Osteocyte (in vitro differentiated cells): ENCODE data around the gene TCF23. TPM values are rescaled to one million over a fixed set of nuclear protein-coding genes. Genes with fewer than 3 reads are reported as not detected.

ENCODE experiments used
- DNase-seq: peaks from one replicate; pipeline ENCODE4 v3.0.0; 2021; ENCODE audit warnings: mixed read lengths; ENCODE audit not compliant: unreplicated experiment; ENCODE audit errors: extremely low spot score
- H3K27ac Mint-ChIP-seq: one replicate; pipeline ENCODE4 v1.8.0; 2021; ENCODE audit warnings: mild to moderate bottlenecking, mixed read lengths; ENCODE audit not compliant: unreplicated experiment
- H3K27me3 Mint-ChIP-seq: one replicate; pipeline ENCODE4 v1.8.0; 2021; ENCODE audit warnings: mixed read lengths; ENCODE audit not compliant: unreplicated experiment
- H3K36me3 Mint-ChIP-seq: one replicate; pipeline ENCODE4 v1.8.0; 2021; ENCODE audit warnings: mixed read lengths; ENCODE audit not compliant: unreplicated experiment
- H3K4me1 Mint-ChIP-seq: one replicate; pipeline ENCODE4 v1.8.0; 2021; ENCODE audit warnings: mixed read lengths; ENCODE audit not compliant: unreplicated experiment
- H3K4me3 Mint-ChIP-seq: one replicate; pipeline ENCODE4 v1.8.0; 2021; ENCODE audit warnings: mild to moderate bottlenecking, moderate library complexity, mixed read lengths; ENCODE audit not compliant: unreplicated experiment
- H3K9me3 Mint-ChIP-seq: one replicate; pipeline ENCODE4 v1.8.0; 2021; ENCODE audit warnings: mixed read lengths; ENCODE audit not compliant: unreplicated experiment
- CTCF ChIP-seq: fragments of 200-600 bp; sonication (generic); IDR thresholded peaks from 2 replicates; pipeline ENCODE4 v1.5.0; 2021; ENCODE audit warnings: antibody characterized with exemption, mild to moderate bottlenecking, moderate library complexity
- total RNA-seq: library from RNA; stranded (reverse); gene quantifications from 2 replicates; pipeline ENCODE4 v1.2.1, GENCODE V29; 2021

TCF23 gene
- total RNA-seq, 1 donor from 2014 or later = not detected

GRCh38 chr2:27198627-27199026 lies 49.8 kb downstream of the TCF23 start:
- no peak overlapping the region for H3K4me3 Mint-ChIP-seq
- H3K9me3 Mint-ChIP-seq = no peaks in the 10 kb centered on the region
- no peak for TF ChIP-seq CTCF
- H3K4me1 Mint-ChIP-seq = no peaks in the 10 kb centered on the region
- H3K36me3 Mint-ChIP-seq = peaks cover 14% of the 10 kb centered on the region
- DNase-seq = no peak
- H3K27ac Mint-ChIP-seq = no peak overlapping the region
- H3K27me3 Mint-ChIP-seq = peaks cover 2% of the 10 kb centered on the region

- no peak for TF ChIP-seq CTCF
- Mint-ChIP-seq H3K4me3 (no peak overlapping the region), H3K27me3 (peaks cover 2% of the 10 kb centered on the region), H3K36me3 (peaks cover 14% of the 10 kb centered on the region), H3K9me3 (no peaks in the 10 kb centered on the region), H3K27ac (no peak overlapping the region), H3K4me1 (no peaks in the 10 kb centered on the region)
- DNase-seq = no peak
These were observed 50.4 kb downstream of the TCF23 start for GRCh38 chr2:27199241-27199640.

GRCh38 chr2:27201675-27202074 lies 52.9 kb downstream of the TCF23 start:
- no peak overlapping the region for H3K4me3 Mint-ChIP-seq
- peaks cover 33% of the 10 kb centered on the region for H3K36me3 Mint-ChIP-seq
- H3K4me1 Mint-ChIP-seq = no peaks in the 10 kb centered on the region
- H3K9me3 Mint-ChIP-seq = no peaks in the 10 kb centered on the region
- no peak overlapping the region for H3K27ac Mint-ChIP-seq
- no peak for TF ChIP-seq CTCF
- no peak for DNase-seq
- H3K27me3 Mint-ChIP-seq = no peaks in the 10 kb centered on the region

GRCh38 chr2:27202854-27203253 lies 54.0 kb downstream of the TCF23 start:
- no peak for TF ChIP-seq CTCF
- peaks cover 40% of the 10 kb centered on the region for H3K36me3 Mint-ChIP-seq
- no peaks in the 10 kb centered on the region for H3K4me1 Mint-ChIP-seq
- no peak for DNase-seq
- H3K4me3 Mint-ChIP-seq = no peak overlapping the region
- no peaks in the 10 kb centered on the region for H3K9me3 Mint-ChIP-seq
- no peaks in the 10 kb centered on the region for H3K27me3 Mint-ChIP-seq
- no peak overlapping the region for H3K27ac Mint-ChIP-seq

- DNase-seq = no peak
- Mint-ChIP-seq H3K36me3 (peaks cover 42% of the 10 kb centered on the region), H3K4me3 (no peak overlapping the region)
These were observed 54.9 kb downstream of the TCF23 start for GRCh38 chr2:27203741-27204140.

More at GRCh38 chr2:27203741-27204140, 54.9 kb downstream of the TCF23 start:
- Mint-ChIP-seq H3K4me1 (no peaks in the 10 kb centered on the region), H3K9me3 (no peaks in the 10 kb centered on the region), H3K27ac (no peak overlapping the region), H3K27me3 (no peaks in the 10 kb centered on the region)
- TF ChIP-seq CTCF = no peak
